HG03064 (cell line): Measurements from ENCODE around the gene KLHDC7B.
A peak's percentile ranks its signal among the peaks of the same experiment; 100 is the strongest.

ENCODE experiments used
- ATAC-seq: cut with Tn5 transposase; IDR thresholded peaks from one replicate; pipeline ENCODE4 v1.9.1; 2021; ENCODE audit warnings: low read depth; ENCODE audit not compliant: unreplicated experiment

Gene KLHDC7B

DNA sequence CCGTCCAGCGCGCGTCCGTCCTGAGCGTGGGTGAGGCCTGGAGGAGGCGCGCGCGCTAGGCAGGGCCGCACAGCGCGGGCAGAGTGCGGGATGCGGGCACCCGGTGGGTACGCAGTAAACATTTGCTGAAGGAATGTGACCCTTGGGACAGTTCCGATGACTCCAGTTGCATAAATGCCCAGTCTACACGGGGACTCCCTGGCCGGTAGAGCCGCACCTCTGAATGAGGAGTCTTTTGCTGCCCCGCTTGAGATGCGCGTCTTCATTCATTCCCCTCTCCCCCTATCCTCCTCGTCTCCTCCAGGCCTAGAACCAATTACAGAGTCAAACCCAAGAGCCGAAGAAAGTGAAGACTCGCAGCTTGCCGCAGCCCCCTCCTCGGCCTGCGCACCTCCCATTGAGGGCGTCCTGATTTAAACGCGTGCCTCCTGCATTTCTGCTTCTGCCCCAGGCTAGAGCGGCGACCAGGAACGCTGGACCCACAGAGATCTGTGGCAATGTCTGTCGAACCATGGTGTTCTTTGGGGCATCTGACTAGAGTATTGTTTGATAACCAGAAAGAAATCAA, 37.7 kb downstream of the KLHDC7B start:
- ATAC-seq, result peak; percentile 29

DNA sequence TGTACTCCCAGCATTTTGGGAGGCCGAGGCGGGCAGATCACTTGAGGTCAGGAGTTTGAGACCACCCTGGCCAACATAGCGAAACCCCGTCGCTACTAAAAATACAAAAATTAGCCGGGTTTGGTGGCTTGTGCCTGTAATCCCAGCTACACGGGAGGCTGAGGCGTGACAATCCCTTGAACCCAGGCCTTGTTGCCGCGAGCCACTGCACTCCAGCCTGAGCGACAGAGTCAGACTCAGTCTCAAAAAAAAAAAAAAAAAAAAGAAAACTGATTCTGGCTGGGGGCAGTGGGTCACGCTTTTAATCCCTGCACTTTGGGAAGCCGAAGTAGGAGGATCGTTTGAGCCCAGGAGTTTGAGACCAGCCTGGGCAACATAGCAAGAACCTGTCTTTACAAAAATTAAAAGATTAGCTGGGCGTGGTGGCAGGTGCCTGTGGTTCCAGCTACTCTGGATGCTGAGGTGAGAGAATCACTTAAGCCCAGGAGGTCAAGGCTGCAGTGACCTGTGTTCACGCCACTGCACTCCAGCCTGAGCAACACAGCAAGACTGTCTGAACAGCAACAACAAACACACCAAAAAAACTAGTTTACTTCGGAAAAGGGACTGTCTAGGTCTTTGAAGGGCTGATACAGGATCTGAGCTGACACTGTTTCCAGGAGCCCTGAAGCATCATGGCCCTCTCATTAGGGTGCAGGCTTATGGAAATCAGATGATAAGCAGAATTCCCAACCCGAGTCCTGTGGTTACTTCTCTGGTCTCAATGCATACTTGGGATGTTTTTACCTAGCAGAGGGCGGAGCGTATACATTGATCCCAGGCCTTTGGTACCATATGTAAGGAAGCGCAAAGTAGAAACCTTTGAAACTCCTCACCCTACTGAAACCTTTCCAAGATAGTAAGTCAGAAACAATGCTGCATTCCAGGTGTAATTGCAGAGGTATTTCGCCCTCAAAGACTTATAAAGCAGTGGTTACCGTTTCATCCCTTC, 38.7 kb downstream of the KLHDC7B start:
- ATAC-seq, result no peak

DNA sequence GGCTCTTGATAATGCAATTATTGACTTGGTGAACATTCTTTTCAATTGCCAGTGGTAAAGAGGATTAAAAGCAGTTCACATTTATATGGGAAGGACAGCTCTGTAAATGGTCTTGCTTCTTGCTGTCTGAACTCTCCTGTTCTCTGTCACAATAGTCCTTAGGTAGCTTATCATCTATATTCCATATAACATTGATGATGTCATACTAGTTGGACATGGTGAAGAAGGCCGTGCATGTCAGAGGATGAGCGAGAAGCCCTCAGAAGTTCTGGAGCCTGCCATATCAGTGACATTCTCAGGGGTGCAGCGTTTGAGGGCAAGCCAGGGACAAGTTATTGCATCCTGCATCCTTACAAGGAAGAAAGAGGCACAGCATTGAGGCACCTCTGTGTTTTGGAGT, 39.5 kb downstream of the KLHDC7B start:
- no peak for ATAC-seq

DNA sequence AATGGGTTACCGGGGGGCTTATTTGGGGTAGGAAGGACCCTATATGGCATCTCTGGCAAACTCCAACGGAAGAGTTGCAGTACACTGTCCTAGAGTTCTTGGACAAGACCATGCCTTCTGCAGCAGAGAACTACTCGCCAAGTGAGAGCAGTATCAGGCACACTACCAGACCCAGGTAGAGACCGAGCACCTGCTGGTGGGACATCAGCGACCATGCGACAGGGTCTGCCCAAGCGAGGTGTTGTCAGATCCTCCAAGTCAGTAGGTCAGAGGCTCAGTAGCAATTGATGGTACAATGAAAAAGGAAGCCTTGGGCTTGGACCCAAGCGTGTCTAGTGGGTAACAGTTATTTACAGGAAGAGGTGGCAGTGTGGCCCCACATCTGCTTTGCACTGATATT, 40.1 kb downstream of the KLHDC7B start:
- no peak for ATAC-seq

DNA sequence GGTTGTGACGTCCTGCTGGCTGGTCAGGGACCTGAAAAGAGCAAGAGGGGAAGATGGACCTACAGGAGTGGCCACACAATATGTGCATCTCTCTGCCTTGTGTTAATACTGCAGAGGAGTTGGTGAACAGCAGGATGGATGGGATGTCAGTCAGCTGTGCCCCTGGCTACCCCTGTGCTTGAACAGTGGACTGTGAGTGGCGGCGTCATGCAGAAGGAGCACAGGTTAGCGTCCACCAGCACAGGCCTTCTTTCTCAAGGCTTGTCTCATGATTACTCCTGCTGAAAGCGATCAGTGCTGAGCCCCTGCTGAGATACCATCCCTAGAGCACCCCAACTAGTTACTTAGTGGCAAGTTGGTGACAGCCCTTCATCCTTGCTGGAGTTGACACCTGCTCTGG, 40.7 kb downstream of the KLHDC7B start:
- no peak for ATAC-seq

DNA sequence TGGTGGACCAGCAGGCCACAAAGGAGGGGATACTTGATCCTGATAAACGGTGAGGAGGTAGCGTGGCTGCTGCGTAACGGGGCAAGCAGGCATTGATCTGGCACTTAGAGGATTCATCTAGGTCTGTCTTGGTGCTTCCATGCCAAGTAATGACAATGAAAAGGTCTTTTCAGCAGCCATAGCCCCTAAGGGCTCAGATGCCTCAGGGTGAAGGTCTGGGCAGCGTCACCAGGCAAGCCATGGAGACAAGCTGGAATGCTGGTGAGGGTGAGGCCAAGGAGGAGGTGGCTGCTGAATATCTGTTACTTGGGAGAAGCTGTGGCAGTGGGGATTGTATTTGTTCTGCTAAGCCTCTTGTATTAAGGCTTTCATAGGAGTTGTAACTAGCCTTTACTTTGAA, 41.7 kb downstream of the KLHDC7B start:
- ATAC-seq, result no peak

DNA sequence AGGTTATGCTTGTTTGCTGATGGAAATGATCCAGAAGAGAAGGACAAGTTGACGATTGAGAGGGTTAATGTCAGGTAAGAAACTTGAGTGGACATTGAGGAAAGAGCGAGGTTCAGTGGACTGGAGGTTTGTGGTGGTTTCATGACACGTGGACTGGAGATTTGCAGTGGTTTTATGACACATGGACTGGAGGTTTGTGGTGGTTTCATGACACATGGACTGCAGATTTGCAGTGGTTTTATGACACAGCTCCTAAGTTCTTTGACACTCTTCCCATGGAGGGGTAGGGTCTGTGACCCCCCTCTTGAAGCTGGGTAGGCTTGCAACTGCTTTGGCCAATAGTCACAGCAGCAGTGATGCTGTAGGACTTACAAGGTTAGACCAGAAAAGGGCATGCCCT, 49.5 kb downstream of the KLHDC7B start:
- no peak for ATAC-seq

DNA sequence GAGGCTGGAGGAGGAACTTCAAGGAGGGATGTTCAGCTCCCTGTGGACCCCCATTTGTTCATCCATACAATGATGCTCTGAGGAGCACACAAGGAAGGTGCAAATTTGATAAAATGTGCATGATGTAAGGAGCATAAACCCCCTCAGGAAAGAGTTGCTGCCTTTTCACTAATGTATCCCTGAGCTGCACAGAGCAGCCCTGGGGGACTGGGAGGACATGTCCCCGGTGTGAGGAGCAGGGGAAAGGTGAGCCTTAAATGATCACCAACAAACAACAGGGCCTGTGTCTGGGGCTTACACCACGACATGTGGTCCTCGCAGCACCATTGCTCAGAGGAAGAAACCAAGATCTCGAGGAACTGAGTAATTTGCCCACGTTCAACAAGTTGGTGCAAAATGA, 51.4 kb downstream of the KLHDC7B start:
- ATAC-seq, result no peak

DNA sequence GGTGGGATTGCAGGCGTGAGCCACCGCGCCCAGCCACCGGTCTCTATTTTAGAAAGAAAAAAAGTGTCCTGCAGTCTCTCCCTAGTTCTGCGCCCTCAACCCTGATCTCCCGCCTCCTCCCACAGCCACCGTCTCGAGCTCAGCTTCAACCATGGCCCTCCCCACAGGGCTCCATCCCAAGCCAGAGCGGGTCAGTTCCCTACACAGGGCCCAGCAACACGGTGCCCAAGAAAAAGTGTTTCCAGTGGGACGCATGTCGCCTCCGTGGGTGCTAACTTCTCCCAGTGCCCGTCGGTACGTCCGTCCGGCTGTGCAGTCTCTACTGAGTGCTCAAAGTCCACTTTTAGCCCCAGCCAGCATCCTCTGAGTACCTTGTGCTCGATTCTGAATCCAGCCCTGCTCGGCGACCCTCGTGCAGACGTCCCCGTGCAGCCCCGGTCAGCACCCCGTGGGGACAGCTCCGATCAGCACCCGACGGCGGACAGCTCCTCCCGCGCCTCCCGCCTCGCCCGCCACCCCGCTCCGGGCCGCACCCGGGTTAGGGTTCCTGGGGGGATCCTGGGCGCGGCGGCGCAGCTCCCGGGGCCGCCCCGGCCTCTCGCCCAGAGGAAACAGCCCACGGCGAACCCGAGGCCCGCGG, 54.2 kb downstream of the KLHDC7B start:
- no peak for ATAC-seq

DNA sequence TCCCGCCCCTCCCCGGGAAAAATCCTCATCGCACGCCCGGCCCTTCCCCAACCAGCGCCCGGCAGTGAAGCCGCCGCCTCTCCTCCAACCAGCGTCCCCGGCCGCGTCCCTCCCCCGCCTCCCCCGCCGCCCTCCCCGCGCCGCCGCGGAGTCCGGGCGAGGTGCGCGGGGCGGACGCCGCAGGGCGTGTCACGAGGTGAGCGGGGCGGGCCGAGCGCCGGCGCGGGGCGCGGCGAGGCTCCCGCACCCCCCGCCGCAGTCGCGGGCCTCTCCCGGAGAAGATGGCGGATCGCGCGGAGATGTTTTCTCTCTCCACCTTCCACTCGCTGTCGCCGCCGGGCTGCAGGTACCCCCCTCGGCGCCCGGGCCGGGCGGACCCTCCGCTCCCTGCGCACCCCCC, 54.8 kb downstream of the KLHDC7B start, which contains the start of gene MAPK8IP2:
Gene MAPK8IP2, plus strand, starts transcription at position 256 of the 400 bp plus-strand sequence. Its CDS starts 26 bp downstream, at position 282.
- no peak for ATAC-seq
